Dedifferentiated amniotic fluid mesenchymal stem cell (primary cell): ENCODE measurements around the gene RAP2A.

ENCODE experiments used
- DNase-seq: peaks from one replicate; pipeline ENCODE4 v3.0.0-alpha.2; 2016; ENCODE audit errors: extremely low spot score

Gene RAP2A

DNA sequence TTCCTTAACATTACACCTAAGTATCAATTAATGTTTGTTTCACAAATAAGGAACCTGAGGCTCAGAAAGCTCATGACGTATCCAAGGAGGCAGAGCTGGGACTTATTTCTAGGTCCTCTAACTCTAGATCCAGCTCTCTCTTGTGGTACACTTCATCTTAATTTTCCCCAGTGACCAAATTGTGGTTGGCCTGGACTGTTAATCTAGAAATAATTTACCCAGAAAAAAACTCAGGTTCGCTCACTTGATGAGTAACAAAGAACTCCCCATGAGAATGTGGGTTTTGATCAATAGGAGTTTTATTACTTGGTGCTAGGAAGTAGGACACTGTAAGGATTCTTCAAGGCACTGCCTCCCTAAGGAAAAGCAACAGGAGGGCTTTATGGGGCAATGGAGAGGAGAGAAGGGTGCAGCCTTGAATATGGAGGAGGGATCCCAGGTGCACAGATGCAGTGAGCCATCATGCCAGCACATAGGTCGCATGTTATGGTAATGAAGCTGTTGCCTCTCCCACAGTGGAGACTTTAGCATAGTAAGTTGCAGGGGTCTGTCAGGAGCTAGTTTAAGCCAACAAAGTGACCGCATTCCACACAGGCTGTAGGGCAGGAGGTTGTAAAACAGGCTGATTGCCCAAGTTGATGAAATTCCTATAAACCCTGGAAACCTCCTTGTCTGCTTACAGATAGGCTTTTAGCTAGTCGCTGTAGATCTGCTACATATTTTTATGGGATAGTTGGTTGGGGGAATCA, 14.7 kb downstream of the RAP2A start:
- no peak for DNase-seq

GRCh38 chr13:97454699-97455098, 20.7 kb downstream of the RAP2A start:
- no peak for DNase-seq

DNA sequence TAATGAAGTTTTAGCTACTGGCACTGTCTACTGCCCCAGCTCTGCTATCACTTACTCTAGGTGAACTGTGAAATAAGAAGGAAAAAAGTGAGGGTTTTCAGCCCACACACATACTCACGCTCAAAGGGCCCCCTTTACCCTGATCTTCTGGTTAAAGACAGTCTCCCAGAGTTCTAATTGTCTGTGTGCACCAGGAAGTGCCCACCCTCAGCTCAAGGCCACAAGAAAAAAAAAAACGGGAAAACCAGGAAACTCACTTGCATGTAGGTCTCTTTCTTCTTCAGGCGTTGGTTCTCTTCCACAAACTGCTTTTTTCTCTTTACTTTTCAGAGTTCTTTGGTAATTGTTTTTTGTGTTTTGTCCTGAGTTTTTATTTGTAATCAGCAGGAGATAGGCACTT, 22.1 kb downstream of the RAP2A start:
- no peak for DNase-seq

GRCh38 chr13:97459215-97459777, 25.3 kb downstream of the RAP2A start:
- DNase-seq = no peak

DNA sequence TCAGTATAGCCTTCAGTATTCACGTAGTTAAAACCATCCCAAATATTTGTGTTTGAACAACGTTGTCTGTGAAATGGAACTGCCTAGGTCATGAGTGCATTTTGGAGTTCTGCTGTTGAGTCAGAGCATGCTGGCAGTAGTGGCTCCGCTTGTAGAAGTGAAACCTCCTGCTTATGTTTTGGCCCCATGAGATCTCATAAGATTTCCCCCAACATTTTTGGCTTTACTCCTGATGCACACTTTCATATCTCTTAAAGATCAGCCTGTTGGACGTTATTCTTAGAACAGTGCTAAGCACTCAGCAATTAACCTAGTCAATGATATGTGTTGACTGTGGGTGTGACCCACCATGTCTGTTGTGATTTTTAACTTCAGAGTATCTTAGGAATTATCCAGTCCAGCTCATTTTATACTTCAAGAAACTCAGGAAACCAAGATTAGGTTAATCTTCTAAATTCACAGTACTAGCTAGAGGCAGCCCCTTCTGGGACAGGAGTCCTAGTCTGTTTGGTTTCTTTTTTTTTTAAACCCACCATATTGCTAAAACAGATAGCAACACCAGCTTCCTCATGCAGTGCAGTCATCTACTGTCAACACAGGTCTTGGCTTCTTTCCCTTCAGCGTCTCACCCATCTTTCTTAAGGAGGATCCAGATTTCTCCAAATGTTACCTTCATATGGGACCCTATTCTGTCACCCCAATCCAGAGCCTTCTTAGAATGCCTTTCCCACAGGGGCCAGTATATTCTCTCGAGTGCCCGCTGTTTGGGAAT, 26.2 kb downstream of the RAP2A start:
- DNase-seq = no peak

DNA sequence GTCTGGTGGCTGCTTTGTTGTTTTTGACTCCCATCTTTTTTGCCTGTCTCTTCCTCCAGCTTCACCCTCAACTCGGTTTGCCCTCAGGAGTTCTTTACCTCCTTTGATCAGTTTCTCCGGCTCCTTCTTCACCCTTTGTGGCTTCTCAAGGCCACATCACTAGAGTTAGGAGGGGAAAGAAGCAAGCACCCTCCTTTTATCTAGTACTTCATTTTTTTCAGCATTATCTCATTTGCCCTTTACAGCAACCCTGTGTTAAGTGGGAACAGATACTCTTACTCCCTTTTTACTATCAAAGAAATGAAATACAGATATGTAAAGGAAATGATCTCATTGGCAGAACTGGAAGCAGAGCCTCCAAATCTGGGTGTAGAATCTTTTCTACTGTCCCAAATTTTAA, 26.9 kb downstream of the RAP2A start:
- DNase-seq = no peak

GRCh38 chr13:97464561-97464960, 30.6 kb downstream of the RAP2A start:
- no peak for DNase-seq

GRCh38 chr13:97466722-97467121, 32.8 kb downstream of the RAP2A start:
- no peak for DNase-seq

DNA sequence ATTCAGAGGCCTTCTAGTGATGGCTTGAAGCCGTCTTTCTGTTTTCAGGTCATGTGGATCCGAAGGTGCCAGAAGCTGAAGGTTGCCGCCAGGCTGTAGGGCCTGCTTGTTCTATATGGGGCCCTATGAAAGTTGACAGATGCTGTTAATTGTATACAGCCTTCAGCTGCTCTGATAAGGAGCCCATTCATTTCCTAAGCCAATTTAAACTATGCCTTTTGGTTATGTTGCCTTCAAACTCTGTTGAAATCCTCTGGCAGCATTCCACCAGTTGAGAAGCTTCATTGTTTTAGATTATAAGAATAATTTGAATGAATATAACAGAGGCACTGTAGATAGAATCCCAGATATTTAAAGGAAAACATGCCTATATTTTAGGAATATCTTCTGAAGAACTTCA, 34.4 kb downstream of the RAP2A start:
- no peak for DNase-seq

DNA sequence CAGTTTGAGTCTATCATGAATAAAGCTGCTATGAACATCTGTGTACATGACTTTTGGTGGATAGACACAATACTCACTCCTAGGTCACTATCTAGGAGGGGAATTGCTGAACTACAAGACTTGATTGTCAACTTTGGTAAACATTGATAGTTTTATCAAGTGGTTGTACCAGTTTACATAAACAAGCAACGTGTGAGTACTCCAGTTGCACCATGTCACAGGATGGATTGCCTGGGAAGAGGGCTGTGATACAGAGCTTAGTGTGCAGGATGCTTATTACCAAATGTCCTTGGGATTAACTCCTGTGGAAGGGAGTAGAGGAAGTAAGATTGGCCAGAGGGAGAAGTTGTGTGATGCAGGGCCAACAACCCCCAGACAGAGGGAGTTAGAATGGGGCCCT, 37.7 kb downstream of the RAP2A start:
- DNase-seq = no peak

DNA sequence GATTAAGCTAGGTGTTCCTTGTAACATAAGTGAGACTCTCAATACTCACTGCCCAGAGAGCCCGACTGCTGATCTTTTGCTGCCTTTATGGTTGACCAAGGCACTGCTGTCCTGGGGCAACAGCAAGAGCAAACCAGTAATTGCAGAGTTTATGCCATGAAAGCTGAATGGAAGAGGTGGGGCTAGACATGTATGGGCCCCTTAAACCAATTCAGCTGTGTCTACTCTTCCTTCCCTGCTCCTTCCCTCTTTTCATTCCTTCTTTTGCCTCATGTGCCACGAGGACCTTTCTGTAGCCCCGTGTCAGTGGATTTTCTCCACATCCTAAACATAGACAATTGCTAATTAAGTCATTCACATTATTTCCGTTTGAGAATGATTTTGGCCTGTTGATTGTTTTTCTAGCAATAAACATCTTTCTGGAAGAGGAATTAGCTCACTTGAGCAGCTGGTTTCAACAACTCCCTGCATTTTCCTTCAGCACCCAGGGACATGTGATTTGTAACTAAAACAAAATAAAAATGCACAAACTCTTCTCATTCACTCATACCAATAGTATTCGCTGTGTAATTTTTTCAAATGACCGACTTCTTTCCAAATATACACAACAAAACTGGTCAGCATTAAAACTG, 40.5 kb downstream of the RAP2A start:
- no peak for DNase-seq

GRCh38 chr13:97475011-97475410, 41.0 kb downstream of the RAP2A start:
- no peak for DNase-seq

DNA sequence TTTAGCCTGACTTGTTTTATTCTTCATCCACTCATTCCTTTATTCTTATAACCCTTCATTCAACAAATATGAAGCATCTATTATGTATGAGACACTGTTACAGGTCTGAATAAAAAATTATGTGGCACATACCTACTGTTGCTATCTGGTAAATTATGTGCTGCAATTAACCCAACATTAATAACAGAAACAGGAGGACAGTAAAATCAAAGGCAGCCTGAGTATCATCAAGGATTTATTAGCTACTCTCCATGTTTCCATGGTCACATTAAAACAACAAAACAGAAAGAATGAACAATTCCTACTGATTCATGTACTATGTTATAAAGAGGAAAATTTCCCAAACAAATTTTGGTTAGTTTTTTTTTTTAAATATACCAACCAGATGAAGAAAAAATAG, 43.9 kb downstream of the RAP2A start:
- no peak for DNase-seq

- no peak for DNase-seq
Observed at GRCh38 chr13:97478247-97478646, 44.3 kb downstream of the RAP2A start.

GRCh38 chr13:97483465-97483864, 49.5 kb downstream of the RAP2A start:
- DNase-seq = no peak

- DNase-seq = no peak
Observed at GRCh38 chr13:97484301-97484700, 50.3 kb downstream of the RAP2A start.

DNA sequence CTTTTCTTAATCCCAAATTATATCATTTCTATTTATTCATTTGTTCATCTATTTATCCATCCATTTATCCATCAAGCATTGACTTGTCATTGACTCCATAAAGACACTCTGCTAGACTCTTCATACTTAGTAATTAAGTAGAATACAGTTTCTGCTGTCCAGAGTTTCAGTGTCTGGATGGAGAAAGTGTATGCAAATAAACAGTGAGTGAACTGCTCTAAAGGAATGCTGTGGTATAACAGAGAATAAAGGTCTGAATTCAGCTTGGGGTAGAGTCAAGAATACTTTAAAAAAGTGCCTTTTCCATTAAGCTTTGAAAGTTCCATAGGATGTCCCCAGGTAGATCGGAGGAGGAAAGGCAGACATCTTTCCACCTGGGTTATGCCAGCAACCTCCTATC, 51.4 kb downstream of the RAP2A start:
- DNase-seq = no peak

DNA sequence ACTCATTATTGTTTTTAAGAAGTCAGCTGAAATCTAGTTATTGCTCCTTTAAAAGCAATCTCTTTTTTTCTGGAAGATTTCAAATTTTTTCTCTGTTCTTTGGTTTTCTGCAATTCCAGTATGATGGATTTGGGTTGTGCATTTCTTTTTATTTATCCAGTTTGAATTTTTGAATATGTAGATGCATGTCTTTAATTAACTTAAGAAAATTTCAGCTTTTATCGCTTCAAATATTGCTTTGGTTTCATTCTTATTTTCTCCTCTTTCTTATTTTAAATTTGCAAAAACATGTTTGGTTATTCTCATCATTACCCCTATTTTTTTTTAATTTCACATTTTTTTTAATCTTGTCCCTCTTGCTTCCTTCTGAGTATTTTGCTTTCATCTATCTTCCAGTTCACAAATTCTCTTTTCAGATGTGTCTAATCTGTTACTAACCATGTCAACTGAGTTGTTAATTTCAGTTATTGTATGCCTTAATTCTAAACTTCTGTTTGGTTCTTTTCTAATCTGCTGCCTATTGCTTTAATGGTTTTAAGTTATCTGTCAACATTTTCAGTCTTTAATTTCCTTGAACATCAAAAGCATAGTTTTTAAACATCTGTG, 56.8 kb downstream of the RAP2A start:
- no peak for DNase-seq

DNA sequence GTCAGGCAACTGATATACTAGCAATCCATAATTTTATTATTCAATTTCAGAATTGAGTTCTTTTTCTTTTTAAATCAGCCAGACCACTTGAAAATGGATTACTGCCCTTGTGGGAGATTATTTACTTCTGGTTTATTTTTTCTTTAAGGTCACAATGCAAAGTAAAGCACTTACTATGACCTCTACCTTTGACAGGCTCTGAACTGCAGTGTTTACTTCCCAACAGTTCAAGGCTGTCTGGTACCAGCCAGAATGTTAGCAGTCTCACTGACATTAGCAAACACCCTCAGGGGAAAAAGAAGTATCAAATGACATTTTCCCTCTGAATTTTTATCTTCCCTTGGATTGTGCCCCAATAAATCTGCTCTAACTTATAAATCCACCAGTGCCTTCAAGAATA, 57.5 kb downstream of the RAP2A start:
- no peak for DNase-seq

DNA sequence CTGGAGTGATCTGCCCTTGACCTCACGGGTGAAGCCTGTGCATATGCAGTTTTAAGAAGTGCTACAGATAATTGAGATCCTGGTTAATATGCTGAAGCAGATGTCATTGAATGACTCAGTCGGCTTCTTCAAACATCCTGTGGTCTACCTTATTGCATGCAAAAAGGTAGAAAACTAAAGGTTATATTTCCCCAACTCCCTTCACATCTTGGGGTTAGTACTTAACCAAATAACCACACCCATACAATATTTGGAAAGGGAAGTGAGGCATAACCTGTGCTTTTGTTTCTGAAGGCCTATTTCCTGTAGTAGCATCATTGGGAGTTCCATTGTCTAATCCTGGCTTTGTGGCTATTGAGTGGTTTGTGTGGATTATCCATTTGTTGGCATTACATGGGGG, 58.3 kb downstream of the RAP2A start:
- no peak for DNase-seq

DNA sequence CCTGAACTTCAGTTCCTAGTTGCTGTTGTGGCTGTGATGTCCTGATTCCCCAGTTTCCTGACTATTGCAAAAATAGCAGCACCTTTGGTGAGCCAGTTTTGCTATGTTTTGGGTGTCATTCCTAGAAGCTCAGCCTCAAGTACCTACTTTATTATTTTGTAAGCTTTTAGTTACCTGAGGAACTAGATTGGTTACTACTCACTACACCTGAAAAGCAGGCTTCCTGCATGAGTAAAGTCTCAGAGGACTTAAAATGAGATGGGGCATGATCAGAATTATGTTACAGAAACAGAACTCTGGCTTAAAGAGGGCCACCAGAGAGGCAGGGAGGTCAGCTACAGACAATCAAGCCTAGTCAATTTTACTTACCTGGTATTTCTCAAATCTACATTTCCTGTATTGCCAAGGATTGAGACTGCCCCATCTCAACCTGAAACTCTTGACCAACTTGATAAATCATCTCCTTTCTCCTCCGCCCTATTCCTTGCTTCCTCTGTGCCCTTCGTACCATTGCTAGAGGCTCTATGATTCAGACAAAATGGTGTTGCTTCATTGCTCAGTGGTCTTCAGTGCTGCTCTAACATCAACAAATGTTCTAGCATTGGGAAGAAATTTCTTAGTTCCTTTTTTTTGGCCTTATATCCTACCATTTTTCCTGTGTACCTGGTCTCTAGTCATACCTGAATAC, 58.9 kb downstream of the RAP2A start:
- DNase-seq = no peak

GRCh38 chr13:97493456-97493855, 59.5 kb downstream of the RAP2A start:
- no peak for DNase-seq
